Endometrial microvascular endothelial cells (primary cell): ENCODE data around the gene CDK5RAP1. TPM values are rescaled to one million over a fixed set of nuclear protein-coding genes. Genes with fewer than 3 reads are reported as not detected.
"Not testable (repeated sequence)": the region's sequence is repeated elsewhere in the genome, so short reads cannot be mapped to it uniquely, and the experiment has no call there.

Experiments used
- in situ Hi-C: cut with HindIII; loops from 2 replicates; pipeline ENCODE4 v1.10.0; 2017; ENCODE audit warnings: low sequenced_read_pairs, low pct_unique_long_range_greater_than_20kb; ENCODE audit errors: inconsistent ontology term
- total RNA-seq: library from RNA; depleted of rRNA; stranded (reverse); fragments of >200 nt; gene quantifications from one replicate; pipeline ENCODE4 v1.2.3, GENCODE V29; 2015; ENCODE audit errors: inconsistent ontology term

The CDK5RAP1 gene
- total RNA-seq, 1 donor from 2014 or later = 29.3 TPM

DNA sequence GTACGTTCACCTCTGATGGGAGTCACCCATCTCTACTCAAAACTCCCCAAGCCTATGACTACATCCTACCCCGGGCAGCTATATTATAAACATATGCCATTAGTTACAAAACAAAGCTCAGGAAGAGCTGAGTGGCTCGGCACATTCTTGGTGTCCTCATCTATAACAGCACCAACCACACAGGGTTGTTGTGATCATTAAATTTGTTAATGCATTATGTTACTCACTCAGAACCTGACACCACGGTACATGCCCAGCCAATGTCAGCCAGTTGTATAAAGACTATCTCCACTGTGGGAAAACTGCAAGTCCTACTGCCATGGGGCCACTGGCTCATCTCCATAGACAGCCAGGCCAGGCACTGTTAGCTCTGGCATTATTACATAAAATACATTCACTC, 7.7 kb downstream of the CDK5RAP1 start:
- in situ Hi-C loops = no loop called here

- in situ Hi-C loops = no loop called here
Measured at GRCh38 chr20:33391722-33392415, 9.4 kb downstream of the CDK5RAP1 start.

DNA sequence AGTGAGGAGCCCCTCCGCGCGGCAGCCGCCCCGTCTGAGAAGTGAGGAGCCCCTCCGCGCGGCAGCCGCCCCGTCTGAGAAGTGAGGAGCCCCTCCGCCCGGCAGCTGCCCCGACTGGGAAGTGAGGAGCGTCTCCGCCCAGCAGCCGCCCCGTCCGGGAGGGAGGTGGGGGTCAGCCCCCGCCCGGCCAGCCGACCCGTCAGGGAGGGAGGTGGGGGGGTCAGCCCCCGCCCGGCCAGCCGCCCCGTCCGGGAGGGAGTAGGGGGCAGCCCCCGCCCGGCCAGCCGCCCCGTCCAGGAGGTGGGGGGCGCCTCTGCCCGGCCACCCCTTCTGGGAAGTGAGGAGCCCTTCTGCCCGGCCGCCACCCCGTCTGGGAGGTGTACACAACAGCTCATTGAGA, 12.0 kb downstream of the CDK5RAP1 start:
- in situ Hi-C loops = not testable (repeated sequence)

GRCh38 chr20:33388268-33388667, 13.1 kb downstream of the CDK5RAP1 start:
- in situ Hi-C loops = no loop called here

GRCh38 chr20:33387177-33387576, 14.1 kb downstream of the CDK5RAP1 start:
- in situ Hi-C loops = no loop called here

GRCh38 chr20:33386673-33387072, 14.6 kb downstream of the CDK5RAP1 start:
- in situ Hi-C loops = no loop called here

- in situ Hi-C loops = no loop called here
Measured at GRCh38 chr20:33377366-33377765, 24.0 kb downstream of the CDK5RAP1 start.

DNA sequence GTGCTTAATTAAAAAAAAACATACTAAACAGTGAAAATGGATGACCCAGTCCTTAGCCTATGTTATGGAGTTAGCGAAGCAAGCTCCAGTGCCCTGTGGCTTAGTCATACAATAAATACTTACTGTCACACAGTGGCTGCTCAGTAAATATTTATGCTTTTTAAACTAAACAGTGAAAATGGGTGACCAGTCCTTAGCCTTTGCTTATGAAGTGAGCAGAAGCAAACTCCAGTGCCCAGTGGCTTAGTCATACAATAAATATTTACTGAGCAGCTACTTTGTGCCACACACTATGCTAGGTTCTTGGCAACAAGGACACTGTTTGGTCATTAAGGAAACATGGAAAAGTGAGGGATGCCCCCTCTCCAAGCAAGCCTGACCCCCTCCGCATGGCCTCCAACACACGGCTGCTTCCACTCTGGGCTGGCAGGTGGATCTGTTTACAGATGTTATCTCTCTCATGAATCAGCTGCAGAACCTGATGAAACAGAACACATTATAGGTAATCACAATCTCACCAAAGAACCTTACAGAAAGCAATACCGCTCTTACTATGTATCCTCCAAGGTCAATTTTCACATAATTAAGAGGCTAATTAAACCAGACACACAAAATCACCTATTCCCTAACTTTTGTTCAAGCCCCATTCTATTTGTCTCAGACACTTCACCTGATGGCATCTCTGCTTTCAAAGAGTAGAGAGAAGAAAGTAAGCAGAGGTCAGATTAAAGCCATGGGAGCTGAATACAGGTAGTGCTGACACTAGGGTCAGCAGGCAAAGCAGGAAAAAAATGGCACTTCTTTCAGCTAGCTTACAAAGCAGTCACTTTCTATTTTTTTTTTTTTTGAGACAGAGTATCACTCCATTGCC, 27.3 kb downstream of the CDK5RAP1 start:
- in situ Hi-C loops = no loop called here

- in situ Hi-C loops = no loop called here
Measured at GRCh38 chr20:33372993-33373441, 28.3 kb downstream of the CDK5RAP1 start.

DNA sequence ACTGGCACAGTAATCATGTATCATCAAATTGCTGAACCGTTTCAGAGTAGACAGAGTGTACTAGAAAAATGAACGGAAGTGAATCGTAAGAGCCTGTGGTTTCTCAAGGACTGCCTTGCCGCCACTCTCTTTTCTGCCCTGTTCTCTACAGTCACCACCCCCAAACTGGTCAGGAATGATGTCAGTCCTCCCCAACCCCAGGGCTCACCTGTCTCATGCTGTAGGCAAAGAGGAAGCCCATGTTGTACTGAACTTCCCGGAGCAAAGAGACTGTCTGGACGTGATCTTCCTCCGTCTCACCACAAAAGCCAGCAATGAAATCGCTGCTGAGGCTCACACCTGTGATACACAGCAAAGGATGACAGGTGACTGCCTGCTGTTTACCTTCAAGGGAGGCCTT, 31.0 kb downstream of the CDK5RAP1 start:
- in situ Hi-C loops = no loop called here

DNA sequence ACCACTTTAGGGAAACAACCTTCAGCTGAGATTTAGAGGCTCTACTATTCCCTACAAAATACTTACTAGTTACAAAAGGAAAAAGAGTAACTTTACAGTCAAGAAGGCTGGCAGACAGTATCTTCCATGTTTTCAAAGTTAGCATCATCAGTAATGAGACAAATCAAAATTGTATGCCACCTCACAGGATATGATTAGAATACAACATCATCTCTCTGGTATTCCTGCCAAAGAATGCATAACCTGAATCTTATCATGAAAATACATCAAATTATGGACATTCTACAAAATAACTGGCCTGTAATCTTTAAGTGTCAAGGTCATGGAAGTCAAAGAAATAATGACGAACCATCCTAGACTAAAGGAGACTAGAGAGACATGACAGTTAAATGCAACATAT, 38.4 kb downstream of the CDK5RAP1 start:
- in situ Hi-C loops = no loop called here

GRCh38 chr20:33359399-33360261, 41.7 kb downstream of the CDK5RAP1 start:
- in situ Hi-C loops = no loop called here

GRCh38 chr20:33353013-33353402, 48.3 kb downstream of the CDK5RAP1 start:
- in situ Hi-C loops = no loop called here

GRCh38 chr20:33352258-33353012, 48.9 kb downstream of the CDK5RAP1 start:
- in situ Hi-C loops = no loop called here

DNA sequence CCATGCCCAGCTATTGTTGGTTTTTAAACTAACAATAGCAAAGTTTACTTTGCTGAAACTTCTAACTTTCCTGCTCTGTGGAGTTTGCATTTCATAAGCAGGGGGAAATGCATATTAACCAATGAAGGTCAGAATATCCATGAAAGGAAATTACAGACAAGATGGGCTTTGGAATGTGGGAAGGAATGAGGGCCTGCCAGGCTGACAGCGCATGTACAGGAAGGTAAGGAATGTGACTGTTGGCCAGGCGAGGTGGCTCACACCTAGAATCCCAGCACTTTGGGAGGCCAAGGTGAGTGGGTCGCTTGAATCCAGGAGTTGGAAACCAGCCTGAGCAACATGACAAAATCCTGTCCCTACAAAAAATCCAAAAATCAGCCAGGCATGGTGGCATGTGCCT, 49.6 kb downstream of the CDK5RAP1 start:
- in situ Hi-C loops = no loop called here

DNA sequence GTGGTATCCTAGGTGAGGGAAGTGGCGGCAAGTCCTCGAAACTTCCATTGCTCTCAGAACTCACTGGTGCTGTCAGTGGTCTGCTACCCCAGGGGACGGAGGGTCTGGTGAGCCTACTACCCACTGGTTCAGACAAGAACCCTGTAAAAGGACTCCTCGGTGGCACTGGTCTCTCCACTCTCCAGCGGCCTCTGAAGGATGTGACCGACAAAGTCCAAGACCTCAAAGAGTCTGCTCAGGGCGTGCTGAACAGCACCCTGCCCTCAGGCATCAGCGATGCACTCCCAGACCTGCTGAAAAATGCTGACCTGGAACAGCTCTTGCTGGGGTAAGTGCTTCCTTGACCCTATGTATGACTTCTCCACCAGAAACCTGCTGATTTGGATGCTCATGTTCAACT, 51.8 kb downstream of the CDK5RAP1 start:
- in situ Hi-C loops = no loop called here

GRCh38 chr20:33348136-33348937, 53.0 kb downstream of the CDK5RAP1 start:
- in situ Hi-C loops = no loop called here

DNA sequence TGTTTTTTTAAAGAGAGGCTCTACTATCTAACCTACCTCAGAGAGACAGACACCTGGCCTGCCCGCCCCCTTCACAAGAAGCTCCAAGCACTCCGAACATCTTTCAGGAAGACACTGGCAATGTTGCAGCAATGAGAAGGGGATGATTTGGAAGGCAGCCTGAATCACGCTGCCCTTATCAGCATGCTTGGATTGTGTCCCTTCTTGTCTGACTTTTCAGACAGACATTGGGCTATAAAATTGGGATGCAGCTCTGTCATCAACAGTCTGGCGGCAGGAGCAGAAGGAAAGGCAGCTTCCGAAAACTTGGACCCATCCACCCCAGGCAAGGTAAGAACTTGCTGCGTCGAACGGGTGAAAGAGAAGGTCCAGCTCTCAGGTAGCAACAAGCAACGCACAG, 56.0 kb downstream of the CDK5RAP1 start:
- in situ Hi-C loops = no loop called here
